GM12878 (cell line): ENCODE measurements around the gene CCDC197. TPM values are rescaled to one million over a fixed set of nuclear protein-coding genes. Genes with fewer than 3 reads are reported as not detected.
A peak's percentile ranks its signal among the peaks of the same experiment; 100 is the strongest.

Source experiments
- ATAC-seq: fragments of 200-7000 bp; cut with Tn5 transposase; 3 replicates; pipeline ENCODE4 v1.9.1; 2020; ENCODE audit warnings: mild to moderate bottlenecking, moderate library complexity
- BruUV-seq: library from RNA; stranded (reverse); fragments of 400-500 nt; replicated peaks from 2 replicates; lab custom pipeline; 2021; lab: Mats Ljungman, UMichigan
- CTCF ChIA-PET: fragments of 300-600 bp; sonication (Branson Sonifier 250); formaldehyde crosslinking; extraction: SDS; loops from one replicate; lab custom pipeline; 2021; ENCODE audit warnings: inconsistent platforms; lab: Yijun Ruan, JAX
- POLR2A ChIA-PET: fragments of 350-600 bp; formaldehyde crosslinking; extraction: SDS; loops from one replicate; lab custom pipeline; 2021; ENCODE audit warnings: inconsistent platforms; lab: Charles Lee
- RAD21 ChIA-PET: fragments of 300-600 bp; sonication (Branson Sonifier 250); formaldehyde crosslinking; loops from one replicate; lab custom pipeline; 2023; ENCODE audit warnings: antibody characterized with exemption; ENCODE audit not compliant: unreplicated experiment; lab: Charles Lee
- SMC1A ChIA-PET: fragments of 300-600 bp; sonication (Branson Sonifier 250); formaldehyde crosslinking; loops from one replicate; lab custom pipeline; 2023; ENCODE audit not compliant: unreplicated experiment, uncharacterized antibody; lab: Charles Lee
- DNase-seq: peaks from one replicate; pipeline ENCODE4 v3.0.0-alpha.2; 2011; ENCODE audit warnings: low read depth, low spot score
- FAIRE-seq: peaks from 3 replicates; lab custom pipeline; 2011; peaks lifted over from hg19 to GRCh38; lab: Jason Lieb, UNC
- H2AFZ ChIP-seq: 2 replicates; pipeline ENCODE4 v1.6.0; 2011; ENCODE audit warnings: low read depth, low read length, control low read depth; ENCODE audit not compliant: control insufficient read depth
- H3K27ac ChIP-seq: 2 replicates; pipeline ENCODE4 v1.5.1; 2011; ENCODE audit warnings: control low read depth; ENCODE audit not compliant: control insufficient read depth, insufficient read depth
- H3K27me3 ChIP-seq, 2 experiments: replicated peaks in 1 of 2; 2 replicates each; pipeline versions ENCODE4 v1.6.0 to v1.6.1; 2011; ENCODE audit warnings: low read length in 1 of 2; ENCODE audit not compliant: control insufficient read depth in 2 of 2, insufficient read depth in 2 of 2
- H3K36me3 ChIP-seq, 2 experiments: 2 replicates each; pipeline ENCODE4 v1.5.1; 2011; ENCODE audit warnings: low read length in 1 of 2; ENCODE audit not compliant: control insufficient read depth in 2 of 2, insufficient read depth in 2 of 2
- H3K4me1 ChIP-seq: 2 replicates; pipeline ENCODE4 v1.6.1; 2011; ENCODE audit warnings: mild to moderate bottlenecking, low read length, moderate library complexity, mixed read lengths; ENCODE audit not compliant: control insufficient read depth, insufficient read depth
- H3K4me2 ChIP-seq: 2 replicates; pipeline ENCODE4 v1.6.0; 2011; ENCODE audit warnings: control low read depth; ENCODE audit not compliant: control insufficient read depth, insufficient read depth
- H3K4me3 ChIP-seq: fragments of 200-600 bp; sonication (generic); 2 replicates; pipeline ENCODE4 v1.5.1; 2016
- H3K79me2 ChIP-seq: 2 replicates; pipeline ENCODE4 v1.6.0; 2011; ENCODE audit warnings: low read length; ENCODE audit not compliant: control insufficient read depth, insufficient read depth
- H3K9ac ChIP-seq: 2 replicates; pipeline ENCODE4 v1.8.0; 2011; ENCODE audit warnings: low read length, control low read depth, mixed read lengths; ENCODE audit not compliant: control insufficient read depth, insufficient read depth
- H3K9me3 ChIP-seq: replicated peaks from 3 replicates; pipeline ENCODE4 v1.5.1; 2011; ENCODE audit warnings: mild to moderate bottlenecking, low read length; ENCODE audit not compliant: control insufficient read depth, insufficient read depth
- H4K20me1 ChIP-seq: 2 replicates; pipeline ENCODE4 v1.6.0; 2011; ENCODE audit not compliant: control insufficient read depth, insufficient read depth
- CBX5 ChIP-seq: sonication (generic); IDR thresholded peaks from 2 replicates; pipeline ENCODE4 v1.6.1; 2016; ENCODE audit warnings: low read depth, moderate library complexity, mild to moderate bottlenecking, inconsistent platforms
- EGR1 ChIP-seq, 2 experiments: IDR thresholded peaks; 1 replicate in 1 of 2; 2 replicates in 1 of 2; pipeline ENCODE4 v1.6.1; 2011 to 2012; ENCODE audit warnings: low read depth in 2 of 2, low read length in 2 of 2, borderline replicate concordance in 1 of 2, mild to moderate bottlenecking in 1 of 2, moderate library complexity in 1 of 2
- HCFC1 ChIP-seq: fragments of 150-350 bp; IDR thresholded peaks from 2 replicates; pipeline ENCODE4 v1.6.1; 2014; ENCODE audit warnings: low read length
- JUNB ChIP-seq: IDR thresholded peaks from 2 replicates; pipeline ENCODE4 v1.6.1; 2016; ENCODE audit warnings: antibody characterized with exemption, mild to moderate bottlenecking
- PML ChIP-seq: IDR thresholded peaks from 2 replicates; pipeline ENCODE4 v1.6.1; 2012; ENCODE audit warnings: low read length, inconsistent platforms
- POLR2AphosphoS5 ChIP-seq: IDR thresholded peaks from 2 replicates; pipeline ENCODE4 v1.6.1; 2011; ENCODE audit warnings: mild to moderate bottlenecking, low read length, inconsistent platforms
- RAD21 ChIP-seq: IDR thresholded peaks from 2 replicates; pipeline ENCODE4 v1.6.1; 2011; ENCODE audit warnings: mild to moderate bottlenecking, low read depth, low read length, moderate library complexity; ENCODE audit not compliant: insufficient read depth
- YY1 ChIP-seq: IDR thresholded peaks from 2 replicates; pipeline ENCODE4 v1.6.1; 2011; ENCODE audit warnings: low read depth, mild to moderate bottlenecking, low read length
- ZBTB11 ChIP-seq: fragments of 450-650 bp; formaldehyde crosslinking; IDR thresholded peaks from 2 replicates; pipeline ENCODE4 v1.5.0; 2022; ENCODE audit warnings: mild to moderate bottlenecking, missing genetic modification characterization
- ZNF274 ChIP-seq: IDR thresholded peaks from one replicate; pipeline ENCODE4 v1.8.0; 2011; ENCODE audit not compliant: insufficient read length, insufficient read depth
- ZNF622 ChIP-seq: fragments of 450-650 bp; IDR thresholded peaks from 2 replicates; pipeline ENCODE4 v1.6.1; 2017; ENCODE audit warnings: mild to moderate bottlenecking, inconsistent platforms
- ZZZ3 ChIP-seq: IDR thresholded peaks from 2 replicates; pipeline ENCODE4 v1.6.1; 2011; ENCODE audit warnings: low read depth; ENCODE audit not compliant: control insufficient read depth, insufficient read length
- WGBS: methylation state at CpG from one replicate; pipeline ENCODE4 v1.1.6; 2016; ENCODE audit warnings: low lambda C conversion rate; ENCODE audit not compliant: insufficient replicate concordance, insufficient coverage; ENCODE audit errors: missing lambda C conversion rate; 5-methylcytosine and 5-hydroxymethylcytosine counted together
- in situ Hi-C: fragments of 300-500 bp; cut with MboI; formaldehyde crosslinking; loops from 9 replicates; pipeline ENCODE4 v1.14.3; 2018; ENCODE audit warnings: mixed read lengths
- intact Hi-C: fragments of 100-400 bp; cut with micrococcal nuclease; formaldehyde crosslinking; loops from one replicate; pipeline ENCODE4 v1.14.2; 2022; ENCODE audit not compliant: unreplicated experiment
- polyA plus RNA-seq, 11 experiments: library from polyadenylated mRNA; depleted of rRNA in 4 of 11; unstranded in 6 of 11; stranded (reverse) in 5 of 11; fragments of >200 nt; fragmentation: Nextera tagmentation in 4 of 11; fragmentation: Illumina TruSeq in 1 of 11; extraction: Ambion mirVana in 4 of 11; extraction: Trizol in 1 of 11; gene quantifications; 1 replicate in 1 of 11; 2 replicates in 10 of 11; pipeline versions ENCODE4 v1.2.1 to v1.2.3, GENCODE V29; 2011 to 2016; ENCODE audit warnings: inconsistent platforms in 2 of 11, missing spikeins in 2 of 11, low read depth in 1 of 11
- total RNA-seq, 4 experiments: library from RNA; depleted of rRNA in 3 of 4; stranded (reverse); fragments of >200 nt in 3 of 4; fragmentation: Illumina TruSeq in 1 of 4; extraction: Trizol in 1 of 4; gene quantifications; 2 replicates each; pipeline versions ENCODE4 v1.2.1 to v1.2.3, GENCODE V29; 2013 to 2021
- TF ChIP-seq, protein P1 (sequence below): fragments of 450-650 bp; IDR thresholded peaks from 2 replicates; pipeline ENCODE4 v1.6.1; 2018; ENCODE audit warnings: borderline replicate concordance, mild to moderate bottlenecking; ENCODE audit not compliant: partially characterized antibody

The CCDC197 gene
- total and polyA plus RNA-seq, 10 of the 15 experiments (the other 5 are each of a cell fraction or from before 2014, with no cell fraction given), result 0.12 TPM; not detected in 9

DNA sequence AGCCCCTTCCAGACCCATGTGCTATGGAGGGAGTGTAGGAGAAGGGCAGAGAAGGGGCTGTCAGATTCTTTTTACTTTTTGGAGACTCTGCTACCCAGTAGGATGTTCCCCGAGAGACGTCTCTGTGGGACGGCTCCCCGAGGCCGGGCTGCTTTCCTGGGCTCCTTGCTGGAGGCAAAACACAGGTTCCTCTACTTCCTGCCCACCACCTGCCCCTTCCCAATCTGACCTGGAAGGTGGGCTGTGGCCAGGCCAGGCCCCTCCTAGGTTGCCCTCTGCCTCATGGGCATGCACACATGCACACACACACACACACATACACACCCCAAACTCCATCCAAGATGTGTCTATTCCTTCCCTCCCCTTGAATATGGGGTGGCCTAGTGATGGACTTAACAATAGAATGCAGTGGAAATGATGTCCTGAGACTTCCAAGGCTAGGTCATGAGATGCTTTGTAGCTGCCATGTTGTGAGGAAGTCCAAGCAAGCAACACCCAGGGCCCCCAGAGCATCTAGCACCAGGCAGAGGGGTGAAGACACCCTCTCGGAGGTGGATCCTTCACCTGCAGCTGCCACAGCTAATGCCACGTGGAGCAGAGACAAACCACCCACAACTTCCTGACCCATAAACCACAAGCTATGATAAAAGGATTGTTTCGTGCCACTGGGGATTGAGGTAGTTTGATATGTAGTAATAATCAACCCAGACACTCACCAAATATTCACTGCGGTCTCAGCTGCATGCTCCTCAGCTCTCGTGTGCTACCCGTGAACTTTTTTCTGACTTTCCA, 19.1 kb upstream of the CCDC197 start:
- SMC1A ChIA-PET, result interaction anchor here (0.6 to 20.2 kb wide), 10 partner anchors 8 to 1029 kb away, joined by 3 to 409 read pairs (median 8); partner anchors contain the start of gene CCDC197
- peak; percentile 90 for TF ChIP-seq YY1
- no peak; the same call in 1 of the 2 replicates for TF ChIP-seq HCFC1
- no peak; a peak in 1 of 3 replicates for TF ChIP-seq EGR1 (IDR thresholded peaks at IDR 0.05; ENCODE audit: borderline replicate concordance in 1 of 2, low read depth in 2 of 2, low read length in 2 of 2)
- TF ChIP-seq POLR2AphosphoS5, result peak; percentile 65
- TF ChIP-seq ZBTB11 (CRISPR knock-in tag), result 0 out of 2 replicates have a peak, but pooled peaks have one; percentile 12
- no peak for TF ChIP-seq ZZZ3
- no peak for TF ChIP-seq ZNF622
- TF ChIP-seq RAD21, result peak; percentile 4; the same call in 1 of the 2 replicates
- TF ChIP-seq ZNF274, result no peak
- TF ChIP-seq, protein P1, sequence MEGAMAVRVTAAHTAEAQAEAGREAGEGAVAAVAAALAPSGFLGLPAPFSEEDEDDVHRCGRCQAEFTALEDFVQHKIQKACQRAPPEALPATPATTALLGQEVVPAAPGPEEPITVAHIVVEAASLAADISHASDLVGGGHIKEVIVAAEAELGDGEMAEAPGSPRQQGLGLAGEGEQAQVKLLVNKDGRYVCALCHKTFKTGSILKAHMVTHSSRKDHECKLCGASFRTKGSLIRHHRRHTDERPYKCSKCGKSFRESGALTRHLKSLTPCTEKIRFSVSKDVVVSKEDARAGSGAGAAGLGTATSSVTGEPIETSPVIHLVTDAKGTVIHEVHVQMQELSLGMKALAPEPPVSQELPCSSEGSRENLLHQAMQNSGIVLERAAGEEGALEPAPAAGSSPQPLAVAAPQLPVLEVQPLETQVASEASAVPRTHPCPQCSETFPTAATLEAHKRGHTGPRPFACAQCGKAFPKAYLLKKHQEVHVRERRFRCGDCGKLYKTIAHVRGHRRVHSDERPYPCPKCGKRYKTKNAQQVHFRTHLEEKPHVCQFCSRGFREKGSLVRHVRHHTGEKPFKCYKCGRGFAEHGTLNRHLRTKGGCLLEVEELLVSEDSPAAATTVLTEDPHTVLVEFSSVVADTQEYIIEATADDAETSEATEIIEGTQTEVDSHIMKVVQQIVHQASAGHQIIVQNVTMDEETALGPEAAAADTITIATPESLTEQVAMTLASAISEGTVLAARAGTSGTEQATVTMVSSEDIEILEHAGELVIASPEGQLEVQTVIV, result no peak
- no peak for TF ChIP-seq PML
- TF ChIP-seq CBX5, result no peak
- TF ChIP-seq JUNB, result peak; percentile 67; the same call in 1 of the 2 replicates

More for the DNA sequence above, 19.1 kb upstream of the CCDC197 start:
- Histone ChIP-seq H2AFZ (no peak overlapping the region), H3K27me3 (no peaks in the 10 kb centered on the region), H3K9me3 (no peaks in the 10 kb centered on the region; the same call in 2 of the 3 replicates), H4K20me1 (no peaks in the 10 kb centered on the region), H3K4me1 (peaks cover 70% of the 10 kb centered on the region), H3K9ac (peak overlapping the region; percentile 79), H3K27ac (peak overlapping the region; percentile 96), H3K79me2 (no peaks in the 10 kb centered on the region), H3K36me3 (no peaks in the 10 kb centered on the region; a peak in 1 of 4 replicates), H3K4me2 (peak overlapping the region; percentile 75; the same call in 1 of the 2 replicates), H3K4me3 (peak overlapping the region; percentile 67; the same call in 1 of the 2 replicates)
- 44% methylated on average over 11 of the region's 11 CpGs for WGBS
- in situ Hi-C loops, result loop anchor here (10.0 kb wide), 1 partner anchor 1537 kb away; the partner anchor contains the start of gene SYNE3
- intact Hi-C loops, result loop anchor here (5.0 kb wide), 1 partner anchor 104 kb away; the partner anchor contains the start of genes DDX24 and IFI27L1
- ChIA-PET POLR2A (interaction anchor here (0.6 to 2.7 kb wide), 12 partner anchors 8 to 48 kb away, joined by 3 to 18 read pairs (median 8); partner anchors contain the start of genes CCDC197 and OTUB2), CTCF (interaction anchor here (0.8 to 20.8 kb wide), 13 partner anchors 9 to 154 kb away, joined by 4 to 399 read pairs (median 5); partner anchors contain the start of gene CCDC197), RAD21 (interaction anchor here (0.5 to 16.9 kb wide), 8 partner anchors 7 to 147 kb away, joined by 3 to 324 read pairs (median 25); partner anchors contain the start of genes CCDC197, DDX24 and IFI27L1)
- FAIRE-seq (peak; percentile 77), DNase-seq (peak; percentile 74), ATAC-seq (peak; percentile 74)
- no TSS peak for BruUV-seq
